Neuronal stem cell (in vitro differentiated cells): ENCODE measurements around the gene SLC7A4.
A peak's percentile ranks its signal among the peaks of the same experiment; 100 is the strongest.

Source experiments
- DNase-seq: peaks from one replicate; pipeline ENCODE4 v3.0.0-alpha.2; 2013; ENCODE audit warnings: low spot score
- H2AFZ ChIP-seq: one replicate; pipeline ENCODE4 v1.6.1; 2013; ENCODE audit warnings: mild to moderate bottlenecking, low read length, inconsistent platforms
- H2AK5ac ChIP-seq: 2 replicates; pipeline ENCODE4 v1.6.1; 2013; ENCODE audit warnings: low read depth, mild to moderate bottlenecking, inconsistent platforms, low read length, moderate library complexity, mixed read lengths
- H2BK120ac ChIP-seq: 2 replicates; pipeline ENCODE4 v1.6.1; 2013; ENCODE audit warnings: low read depth, mild to moderate bottlenecking, inconsistent platforms, low read length, moderate library complexity, mixed read lengths
- H2BK12ac ChIP-seq: one replicate; pipeline ENCODE4 v1.6.1; 2013; ENCODE audit warnings: low read length, inconsistent platforms
- H2BK15ac ChIP-seq: 2 replicates; pipeline ENCODE4 v1.6.1; 2013; ENCODE audit warnings: mild to moderate bottlenecking, low read length, inconsistent platforms, mixed read lengths
- H2BK5ac ChIP-seq: one replicate; pipeline ENCODE4 v1.6.1; 2013; ENCODE audit warnings: inconsistent platforms, mild to moderate bottlenecking, low read length, moderate library complexity
- H3K14ac ChIP-seq: one replicate; pipeline ENCODE4 v1.6.1; 2013; ENCODE audit warnings: low read length, inconsistent platforms
- H3K18ac ChIP-seq: 2 replicates; pipeline ENCODE4 v1.6.1; 2013; ENCODE audit warnings: low read length, inconsistent platforms
- H3K23ac ChIP-seq: 2 replicates; pipeline ENCODE4 v1.6.1; 2013; ENCODE audit warnings: low read depth, mild to moderate bottlenecking, mixed read lengths, low read length, inconsistent platforms; ENCODE audit not compliant: poor library complexity
- H3K27ac ChIP-seq: replicated peaks from 3 replicates; pipeline ENCODE4 v1.5.1; 2013; ENCODE audit warnings: low read length, inconsistent platforms
- H3K27me3 ChIP-seq, 3 experiments: 2 replicates each; pipeline ENCODE4 v1.6.1; 2013; ENCODE audit warnings: low read length in 3 of 3, mild to moderate bottlenecking in 2 of 3, inconsistent platforms in 1 of 3, low read depth in 1 of 3, mixed read lengths in 1 of 3, moderate library complexity in 1 of 3; ENCODE audit not compliant: control insufficient read depth in 3 of 3, insufficient read depth in 3 of 3
- H3K36me3 ChIP-seq, 2 donors: replicated peaks in 1 of 2; 2 replicates each; pipeline ENCODE4 v1.6.1; 2013; ENCODE audit warnings: low read length in 2 of 2; ENCODE audit not compliant: control insufficient read depth in 2 of 2, insufficient read depth in 2 of 2
- H3K4ac ChIP-seq: 2 replicates; pipeline ENCODE4 v1.6.1; 2013; ENCODE audit warnings: inconsistent platforms, mild to moderate bottlenecking, low read length, moderate library complexity
- H3K4me1 ChIP-seq, 2 donors: 1 replicate in 1 of 2; 2 replicates in 1 of 2; pipeline ENCODE4 v1.6.1; 2013; ENCODE audit warnings: low read length in 2 of 2, low read depth in 1 of 2; ENCODE audit not compliant: control insufficient read depth in 2 of 2, insufficient read depth in 1 of 2
- H3K4me2 ChIP-seq: one replicate; pipeline ENCODE4 v1.6.1; 2013; ENCODE audit warnings: mild to moderate bottlenecking, low read length, inconsistent platforms; ENCODE audit not compliant: insufficient read depth, poor library complexity, severe bottlenecking
- H3K4me3 ChIP-seq, 2 donors: 2 replicates each; pipeline ENCODE4 v1.5.1; 2013; ENCODE audit warnings: low read length in 2 of 2, mild to moderate bottlenecking in 2 of 2, inconsistent platforms in 1 of 2, moderate library complexity in 1 of 2
- H3K79me1 ChIP-seq: one replicate; pipeline ENCODE4 v1.6.1; 2013; ENCODE audit warnings: low read depth, mild to moderate bottlenecking, inconsistent platforms, low read length, moderate library complexity
- H3K9ac ChIP-seq: one replicate; pipeline ENCODE4 v1.6.1; 2013; ENCODE audit warnings: mild to moderate bottlenecking, low read depth, low read length, inconsistent platforms; ENCODE audit not compliant: poor library complexity
- H3K9me3 ChIP-seq, 2 donors: replicated peaks in 1 of 2; 2 replicates each; pipeline versions ENCODE3 to v1.6.1; 2013; ENCODE audit warnings: low read length in 2 of 2, mild to moderate bottlenecking in 2 of 2, inconsistent platforms in 1 of 2, low read depth in 1 of 2, mixed read lengths in 1 of 2, moderate library complexity in 1 of 2; ENCODE audit not compliant: control insufficient read depth in 2 of 2, insufficient read depth in 1 of 2
- H4K8ac ChIP-seq: one replicate; pipeline ENCODE4 v1.6.1; 2013; ENCODE audit warnings: low read depth, mild to moderate bottlenecking, inconsistent platforms, low read length, moderate library complexity
- H4K91ac ChIP-seq: one replicate; pipeline ENCODE4 v1.6.1; 2013; ENCODE audit warnings: low read length, low read depth, mild to moderate bottlenecking, inconsistent platforms; ENCODE audit not compliant: poor library complexity
- WGBS, 2 donors: extraction: QIAGEN DNeasy Blood & Tissue Kit; methylation state at CpG; one replicate each; pipeline ENCODE4 v1.1.7; 2013; ENCODE audit warnings: missing lambda C conversion rate in 2 of 2, mixed read lengths in 1 of 2; ENCODE audit not compliant: insufficient read length in 2 of 2, insufficient replicate concordance in 1 of 2; ENCODE audit errors: extremely low coverage in 2 of 2; 5-methylcytosine and 5-hydroxymethylcytosine counted together

SLC7A4 gene

GRCh38 chr22:20987375-20987774, 45.0 kb downstream of the SLC7A4 start:
- no peak overlapping the region for H3K14ac ChIP-seq
- DNase-seq, result no peak
- H3K23ac ChIP-seq, result peak overlapping the region; percentile 10
- peaks cover 0 to 5% of the 10 kb centered on the region in 2 donors for H3K4me1 ChIP-seq
- no peak overlapping the region for H2BK12ac ChIP-seq
- no peak overlapping the region for H3K27ac ChIP-seq
- H3K27me3 ChIP-seq, result no peaks in the 10 kb centered on the region
- no peaks in the 10 kb centered on the region for H3K9me3 ChIP-seq
- no peak overlapping the region for H4K91ac ChIP-seq
- no peak overlapping the region for H3K4ac ChIP-seq
- H3K4me2 ChIP-seq, result no peak overlapping the region
- H3K36me3 ChIP-seq, result peaks cover 27 to 60% of the 10 kb centered on the region in 2 donors
- H2AK5ac ChIP-seq, result no peak overlapping the region
- H3K4me3 ChIP-seq, result no peak overlapping the region
- no peak overlapping the region for H2BK15ac ChIP-seq
- H3K9ac ChIP-seq, result no peak overlapping the region
- H2BK5ac ChIP-seq, result no peak overlapping the region
- no peak overlapping the region for H4K8ac ChIP-seq
- H3K79me1 ChIP-seq, result peaks cover 6% of the 10 kb centered on the region
- H3K18ac ChIP-seq, result no peak overlapping the region
- no peak overlapping the region for H2AFZ ChIP-seq
- WGBS, 2 donors, result no CpG with 5 or more reads among the region's 14 CpGs
- no peak overlapping the region for H2BK120ac ChIP-seq

DNA sequence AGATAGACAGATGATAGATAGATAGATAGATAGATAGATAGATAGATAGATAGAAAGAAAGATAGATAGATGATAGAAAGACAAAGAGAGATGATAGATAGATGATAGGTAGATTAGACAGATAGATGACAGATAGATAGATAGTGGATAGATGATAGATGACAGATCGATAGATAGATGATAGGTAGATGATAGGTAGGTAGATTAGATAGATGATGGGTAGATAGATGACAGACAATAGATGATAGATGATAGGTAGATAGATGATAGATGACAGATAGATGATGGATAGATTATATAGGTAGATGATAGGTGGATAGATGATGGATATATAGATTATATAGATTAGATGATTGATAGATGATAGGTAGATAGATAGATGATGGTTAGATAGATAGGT, 46.0 kb downstream of the SLC7A4 start:
- H3K23ac ChIP-seq, result no peak overlapping the region
- no peak overlapping the region for H2AFZ ChIP-seq
- H4K91ac ChIP-seq, result no peak overlapping the region
- H3K14ac ChIP-seq, result no peak overlapping the region
- H3K9ac ChIP-seq, result no peak overlapping the region
- H2BK12ac ChIP-seq, result no peak overlapping the region
- no peak overlapping the region for H3K27ac ChIP-seq
- no peak overlapping the region for H3K4me2 ChIP-seq
- no peaks in the 10 kb centered on the region for H3K9me3 ChIP-seq
- no peak overlapping the region for H2AK5ac ChIP-seq
- no peak overlapping the region for H3K18ac ChIP-seq
- no peak overlapping the region for H2BK5ac ChIP-seq
- H3K79me1 ChIP-seq, result peaks cover 8% of the 10 kb centered on the region
- H2BK15ac ChIP-seq, result no peak overlapping the region
- no peak overlapping the region for H3K4me3 ChIP-seq
- no peaks in the 10 kb centered on the region for H3K27me3 ChIP-seq
- DNase-seq, result no peak
- H2BK120ac ChIP-seq, result no peak overlapping the region
- no peak overlapping the region for H4K8ac ChIP-seq
- WGBS, 2 donors, result 100% methylated on average over 1 of the region's 1 CpG; no CpG with 5 or more reads in 1 of the 2 donors
- no peak overlapping the region for H3K4ac ChIP-seq
- peaks cover 3 to 7% of the 10 kb centered on the region in 2 donors for H3K4me1 ChIP-seq
- peaks cover 18 to 50% of the 10 kb centered on the region in 2 donors for H3K36me3 ChIP-seq

- no peak overlapping the region for H2BK12ac ChIP-seq
- H3K27me3 ChIP-seq, result no peaks in the 10 kb centered on the region
- H3K14ac ChIP-seq, result no peak overlapping the region
- H3K79me1 ChIP-seq, result peaks cover 8% of the 10 kb centered on the region
- no peak overlapping the region for H2AFZ ChIP-seq
- no peak overlapping the region for H2BK120ac ChIP-seq
- no peak overlapping the region for H2BK5ac ChIP-seq
- H3K36me3 ChIP-seq, result peaks cover 14 to 44% of the 10 kb centered on the region in 2 donors
- no peaks in the 10 kb centered on the region for H3K9me3 ChIP-seq
- H3K9ac ChIP-seq, result no peak overlapping the region
- H3K4me3 ChIP-seq, result no peak overlapping the region
- no peak overlapping the region for H4K8ac ChIP-seq
- H3K27ac ChIP-seq, result no peak overlapping the region
- no CpG with 5 or more reads among the region's 7 CpGs for WGBS, 2 donors
- no peak overlapping the region for H3K18ac ChIP-seq
- H3K4me1 ChIP-seq, result peaks cover 8 to 9% of the 10 kb centered on the region in 2 donors
- H2AK5ac ChIP-seq, result no peak overlapping the region
- no peak for DNase-seq
- peak overlapping the region; percentile 35 for H4K91ac ChIP-seq
- H2BK15ac ChIP-seq, result no peak overlapping the region
- no peak overlapping the region for H3K23ac ChIP-seq
- H3K4ac ChIP-seq, result no peak overlapping the region
- H3K4me2 ChIP-seq, result no peak overlapping the region
Measured at GRCh38 chr22:20985720-20986119, 46.6 kb downstream of the SLC7A4 start.

DNA sequence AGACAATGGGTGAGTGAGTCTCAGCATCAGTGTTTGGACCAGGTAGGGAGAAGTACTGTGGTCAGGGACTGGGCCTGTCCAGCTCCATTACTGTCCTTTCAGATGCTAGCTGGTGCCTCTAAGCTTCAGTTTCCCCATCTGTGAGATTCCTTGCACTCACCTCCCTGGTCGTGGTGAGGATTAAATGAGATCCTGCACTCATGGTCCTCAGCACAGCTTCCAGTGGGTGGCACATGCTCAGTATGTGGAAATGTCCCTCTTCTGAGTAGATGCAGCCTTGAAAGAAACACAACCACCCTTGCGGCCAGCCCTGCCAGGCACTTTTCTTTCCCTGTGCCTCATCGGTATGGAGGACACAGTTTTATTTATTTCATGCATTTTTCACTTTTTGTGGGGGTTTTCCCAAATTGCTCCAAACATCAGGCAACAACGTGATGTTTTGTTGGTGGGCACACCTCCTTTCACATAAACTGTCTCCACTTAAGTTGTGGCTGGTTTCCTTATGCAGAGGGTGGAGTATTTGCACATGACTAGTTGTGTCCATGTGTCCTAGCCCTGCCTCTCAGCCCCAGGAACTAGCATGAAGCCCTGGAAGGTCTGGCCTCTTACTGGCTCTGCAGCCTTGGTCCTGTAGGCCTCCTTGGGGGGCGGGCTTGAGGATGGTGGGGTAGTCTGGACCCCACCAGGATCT, 49.1 kb downstream of the SLC7A4 start:
- peaks cover 10 to 37% of the 10 kb centered on the region in 2 donors for H3K36me3 ChIP-seq
- peak overlapping the region; percentile 26 for H3K9ac ChIP-seq
- no peak overlapping the region for H4K8ac ChIP-seq
- H3K4ac ChIP-seq, result no peak overlapping the region
- DNase-seq, result no peak
- no peak overlapping the region for H4K91ac ChIP-seq
- no peak overlapping the region for H2BK5ac ChIP-seq
- H3K27me3 ChIP-seq, result no peaks in the 10 kb centered on the region
- peaks cover 8% of the 10 kb centered on the region for H3K79me1 ChIP-seq
- H2BK15ac ChIP-seq, result no peak overlapping the region
- H3K9me3 ChIP-seq, result peaks cover 7 to 9% of the 10 kb centered on the region in 2 donors
- H3K4me3 ChIP-seq, result peak overlapping the region; percentile 92 to 98
- H3K23ac ChIP-seq, result peak overlapping the region; percentile 70
- H2AFZ ChIP-seq, result peak overlapping the region; percentile 99
- H3K14ac ChIP-seq, result no peak overlapping the region
- H2AK5ac ChIP-seq, result peak overlapping the region; percentile 43
- H3K4me2 ChIP-seq, result peak overlapping the region; percentile 68
- peaks cover 13 to 20% of the 10 kb centered on the region in 2 donors for H3K4me1 ChIP-seq
- no CpG with 5 or more reads among the region's 5 CpGs for WGBS, 2 donors
- no peak overlapping the region for H3K27ac ChIP-seq
- no peak overlapping the region for H3K18ac ChIP-seq
- H2BK120ac ChIP-seq, result no peak overlapping the region
- H2BK12ac ChIP-seq, result no peak overlapping the region
